Motor neuron (in vitro differentiated cells): ENCODE results near the gene DUSP6. TPM values are rescaled to one million over a fixed set of nuclear protein-coding genes. Genes with fewer than 3 reads are reported as not detected.

Experiments used
- ATAC-seq, 8 experiments: fragments of 200-7000 bp; cut with Tn5 transposase; replicated peaks in 6 of 8; 2 replicates each; pipeline ENCODE4 v1.8.0; 2021; ENCODE audit warnings: mild to moderate bottlenecking in 8 of 8, moderate library complexity in 8 of 8
- H3K27ac ChIP-seq, 2 donors: fragments of 250-450 bp; sonication (Bioruptor Pico); 2 replicates each; pipeline ENCODE4 v1.9.0; 2021; ENCODE audit warnings: antibody characterized with exemption in 2 of 2, mild to moderate bottlenecking in 2 of 2, moderate library complexity in 1 of 2
- H3K4me1 ChIP-seq, 2 donors: fragments of 250-450 bp; sonication (Bioruptor Pico); replicated peaks in 1 of 2; 2 replicates each; pipeline ENCODE4 v1.6.1; 2021; ENCODE audit warnings: antibody characterized with exemption in 2 of 2, mild to moderate bottlenecking in 2 of 2, moderate library complexity in 1 of 2
- H3K4me3 ChIP-seq, 5 donors: fragments of 250-450 bp; sonication (Bioruptor Pico); 2 replicates each; pipeline ENCODE4 v1.9.0; 2021; ENCODE audit warnings: antibody characterized with exemption in 5 of 5, mild to moderate bottlenecking in 5 of 5, moderate library complexity in 4 of 5
- WGBS, 10 experiments: fragments of 450-650 bp; shearing (Covaris generic); methylation state at CpG; one replicate each; pipeline ENCODE4 v1.0.0; 2022; 5-methylcytosine and 5-hydroxymethylcytosine counted together
- in situ Hi-C, 9 experiments: fragments of 400-800 bp; cut with MboI; loops; one replicate each; pipeline ENCODE4 v1.15.0; 2021; ENCODE audit warnings: low sequenced_read_pairs in 9 of 9, low pct_unique_long_range_greater_than_20kb in 2 of 9; ENCODE audit not compliant: unreplicated experiment in 9 of 9
- total RNA-seq, 8 experiments: library from RNA; unstranded; fragments of 300-600 nt; gene quantifications; 2 replicates each; pipeline versions ENCODE4 v1.2.3 to v1.2.4, GENCODE V29; 2022

DUSP6 gene
- total RNA-seq, 8 experiments from 2014 or later, result 6.8 to 67.6 (median 22.2) TPM

DNA sequence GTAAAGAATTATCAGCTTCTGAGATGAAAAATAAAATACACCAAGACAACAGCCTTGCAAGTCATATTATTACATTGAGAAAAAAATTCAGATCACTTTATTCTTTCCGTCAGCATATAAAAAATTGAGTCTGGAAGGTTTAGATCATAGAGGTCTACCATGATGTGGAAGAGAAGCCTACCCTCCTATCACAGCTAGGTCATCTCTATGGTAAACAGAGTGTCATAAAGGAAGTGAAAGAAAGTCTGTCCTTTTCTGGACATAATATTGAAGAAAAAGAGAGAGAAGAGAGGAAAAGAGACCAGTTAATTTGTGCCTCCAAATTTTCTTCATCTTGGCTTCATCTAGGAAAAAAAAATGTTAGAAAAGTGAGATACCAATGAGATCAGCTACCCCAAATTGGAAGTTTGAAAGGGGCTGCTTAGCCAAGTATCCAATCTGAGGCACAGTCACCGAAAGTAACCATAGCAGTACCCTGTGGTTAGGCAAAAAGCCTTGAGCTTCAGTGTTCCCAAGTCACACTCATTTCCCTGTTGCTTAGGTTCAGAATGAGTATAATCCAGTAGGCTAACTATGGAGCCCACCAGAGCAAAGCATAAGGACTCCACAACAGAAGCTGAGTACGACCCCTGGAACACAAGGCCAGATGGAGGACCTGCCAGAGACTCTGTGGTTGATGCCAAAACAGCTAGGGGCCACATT, 38.1 kb downstream of the DUSP6 start:
- peaks cover 12% of the 10 kb centered on the region in 2 donors for H3K4me1 ChIP-seq
- 71 to 100% (median 93%) methylated on average over 1 to 3 of the region's 3 CpGs for WGBS, 10 experiments
- no peak overlapping the region for H3K4me3 ChIP-seq
- H3K27ac ChIP-seq, result no peak overlapping the region
- in situ Hi-C loops, result no loop called here
- no peak for ATAC-seq

DNA sequence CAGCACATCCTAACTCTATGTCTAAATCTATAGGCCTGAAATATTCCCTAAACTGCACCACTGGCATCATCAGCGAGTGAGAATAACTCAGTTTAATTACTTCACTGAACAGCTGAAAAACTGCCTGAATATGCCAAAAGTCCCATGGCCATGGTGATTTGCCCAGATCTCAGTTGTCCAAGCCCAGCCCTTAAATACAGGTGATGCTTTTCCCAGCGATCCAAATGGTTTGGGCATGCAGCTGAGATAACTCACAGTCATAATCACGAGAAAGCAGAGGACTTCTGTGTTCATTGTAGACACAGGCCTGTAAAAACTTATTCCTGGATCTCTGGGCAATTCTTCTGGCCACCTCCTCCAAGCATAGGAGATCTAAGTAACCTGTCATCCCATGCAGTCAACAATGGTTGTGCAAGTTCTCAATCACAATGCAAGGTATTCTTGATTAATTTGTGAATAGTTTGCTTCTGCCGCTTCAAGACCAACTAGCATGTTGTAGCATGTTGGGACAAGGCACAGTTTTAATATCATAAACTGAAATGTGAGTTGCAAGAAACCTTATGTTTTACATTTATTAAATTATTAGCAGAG, 40.5 kb downstream of the DUSP6 start:
- H3K4me3 ChIP-seq, result no peak overlapping the region
- peaks cover 5 to 6% of the 10 kb centered on the region in 2 donors for H3K4me1 ChIP-seq
- H3K27ac ChIP-seq, result no peak overlapping the region
- ATAC-seq, result no peak
- in situ Hi-C loops, result no loop called here
- WGBS, 10 experiments, result 81 to 100% (median 100%) methylated on average over 1 to 4 of the region's 4 CpGs; no CpG with 5 or more reads in 2 of the 10 experiments

DNA sequence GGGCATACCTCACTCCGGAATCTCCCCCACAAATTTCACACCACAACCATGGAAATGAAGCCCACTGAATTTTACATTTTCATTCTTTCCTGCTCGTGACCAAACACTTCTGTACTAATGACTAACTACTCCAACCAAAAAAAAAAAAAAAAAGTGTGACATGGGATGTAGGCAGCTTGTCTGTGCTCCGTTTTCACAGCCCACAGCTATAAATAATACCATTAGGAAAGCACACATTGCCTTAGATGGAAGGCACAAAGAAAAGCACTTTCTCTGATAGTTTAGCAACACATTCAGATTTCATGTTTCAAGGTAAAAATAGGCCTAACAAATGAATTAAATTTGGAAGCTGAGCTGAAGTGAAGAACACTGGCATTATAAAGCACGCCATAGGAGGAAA, 42.5 kb downstream of the DUSP6 start:
- no peak for ATAC-seq
- Histone ChIP-seq H3K27ac (no peak overlapping the region), H3K4me3 (no peak overlapping the region), H3K4me1 (no peaks in the 10 kb centered on the region)
- in situ Hi-C loops, result no loop called here
- 46 to 76% (median 59%) methylated on average over 1 to 4 of the region's 4 CpGs for WGBS, 10 experiments

DNA sequence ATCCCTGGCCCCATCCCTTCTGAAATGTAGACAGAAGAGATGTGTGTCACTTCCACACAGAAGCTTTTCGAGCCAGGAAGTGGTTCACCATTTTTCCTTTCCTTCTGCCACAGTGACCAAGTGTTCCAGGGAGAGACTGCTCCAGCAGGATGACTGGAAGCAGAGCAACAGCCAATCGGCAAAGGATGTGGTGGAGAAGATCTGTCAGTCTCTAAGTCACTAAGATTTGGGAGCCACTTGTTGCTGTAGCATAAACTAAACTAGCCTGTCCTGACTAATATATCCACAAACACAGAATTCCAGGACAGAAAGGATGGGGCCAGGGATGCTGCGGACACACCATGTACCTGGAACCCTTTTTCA, 42.9 kb downstream of the DUSP6 start:
- H3K27ac ChIP-seq, result no peak overlapping the region
- H3K4me1 ChIP-seq, result no peaks in the 10 kb centered on the region
- ATAC-seq, result no peak
- in situ Hi-C loops, result no loop called here
- 80 to 100% (median 97%) methylated on average over 1 to 3 of the region's 3 CpGs; no CpG with 5 or more reads in 4 of the 10 experiments for WGBS, 10 experiments
- no peak overlapping the region for H3K4me3 ChIP-seq

DNA sequence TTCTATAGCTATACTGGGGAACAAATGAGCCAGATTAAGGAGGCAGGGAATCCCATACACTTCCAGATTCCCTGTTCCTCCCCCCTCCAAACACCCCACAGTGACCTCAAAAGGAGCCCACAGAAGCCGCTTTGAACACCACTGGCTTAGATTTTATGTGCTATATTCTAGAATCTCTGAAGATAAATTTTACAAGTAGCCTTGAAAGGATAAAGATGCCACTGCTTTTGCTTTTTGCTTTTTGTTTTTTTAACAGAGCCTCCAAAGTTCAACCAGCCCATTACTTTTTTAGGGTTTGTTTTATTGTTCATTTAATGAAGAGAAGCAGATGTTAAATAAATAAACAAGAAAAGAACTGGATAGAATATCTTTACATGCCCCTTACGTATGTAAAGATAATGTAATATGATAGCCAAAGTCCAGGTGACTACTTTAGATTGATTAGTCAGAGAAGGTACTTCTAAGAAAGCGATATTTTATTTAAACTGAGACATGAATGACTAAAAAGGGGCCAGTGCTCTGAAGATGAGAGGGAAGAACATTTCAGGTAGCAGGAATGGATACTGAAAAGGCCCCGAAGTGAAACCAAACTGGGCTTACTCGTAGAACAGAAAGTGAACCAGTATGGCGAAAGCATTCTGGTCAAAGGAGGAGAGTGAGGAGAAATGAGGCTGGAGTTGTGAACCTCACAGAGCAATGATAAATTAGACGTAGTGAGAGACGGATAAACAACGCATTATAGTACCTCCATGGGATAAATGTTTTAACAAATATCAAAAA, 44.6 kb downstream of the DUSP6 start:
- 0 to 94% (median 87%) methylated on average over 1 to 9 of the region's 9 CpGs for WGBS, 10 experiments
- no peak overlapping the region for H3K27ac ChIP-seq
- H3K4me3 ChIP-seq, result no peak overlapping the region
- H3K4me1 ChIP-seq, result no peaks in the 10 kb centered on the region
- in situ Hi-C loops, result no loop called here
- ATAC-seq, result no peak

DNA sequence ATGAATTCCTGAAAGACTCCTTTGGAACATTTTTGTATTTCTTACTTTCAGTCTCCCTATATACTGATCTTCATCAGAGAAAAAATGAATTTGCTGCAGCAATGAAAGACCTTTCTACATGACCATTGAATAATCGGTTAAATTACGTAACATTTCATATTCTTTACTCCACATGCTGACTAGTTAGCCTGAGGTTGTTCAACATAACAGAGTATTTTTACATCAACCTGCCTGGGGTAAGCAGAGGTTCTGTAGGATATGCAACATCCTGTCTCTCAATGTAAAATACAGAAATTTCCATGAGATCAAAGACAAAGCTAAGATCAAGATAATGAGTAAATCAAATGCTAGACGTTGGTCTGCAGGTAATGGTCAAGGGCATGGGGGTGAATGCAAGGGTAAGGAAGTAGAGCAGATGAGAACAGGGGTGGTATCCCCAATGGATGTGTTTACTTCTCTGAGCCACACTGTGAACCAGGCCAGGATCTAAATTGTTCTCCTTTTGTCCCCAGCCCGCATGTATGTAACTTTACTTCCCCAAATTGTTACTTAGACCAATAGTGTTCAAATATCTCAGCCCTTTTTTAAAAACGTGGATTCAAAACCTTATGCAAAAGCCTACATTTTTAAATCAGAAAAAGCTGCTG, 45.4 kb downstream of the DUSP6 start:
- Histone ChIP-seq H3K27ac (no peak overlapping the region), H3K4me3 (no peak overlapping the region), H3K4me1 (no peaks in the 10 kb centered on the region)
- 33 to 100% (median 64%) methylated on average over 1 to 5 of the region's 5 CpGs; no CpG with 5 or more reads in 1 of the 10 experiments for WGBS, 10 experiments
- in situ Hi-C loops, result no loop called here
- no peak for ATAC-seq

DNA sequence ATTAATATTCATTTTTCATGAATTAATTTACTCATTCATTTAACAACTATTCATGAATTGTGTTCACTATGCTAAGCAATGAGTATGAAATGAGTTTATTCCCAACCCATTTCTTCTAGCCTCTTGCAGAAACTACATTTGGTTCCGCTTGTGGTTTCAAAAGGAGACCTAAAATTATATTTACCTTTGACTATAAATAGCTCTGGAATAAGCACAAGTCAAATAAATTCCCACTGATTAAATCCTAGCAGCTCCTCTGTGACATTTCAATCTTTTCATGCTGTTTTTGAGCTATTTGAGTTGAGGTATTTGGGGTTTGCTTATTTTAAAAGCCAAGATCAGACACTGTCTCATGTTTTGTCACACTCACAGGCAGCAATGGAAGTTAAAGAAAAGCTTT, 46.9 kb downstream of the DUSP6 start:
- in situ Hi-C loops, result no loop called here
- Histone ChIP-seq H3K4me3 (no peak overlapping the region), H3K27ac (no peak overlapping the region), H3K4me1 (no peaks in the 10 kb centered on the region)
- no peak for ATAC-seq
- WGBS, 10 experiments, result 80 to 100% (median 100%) methylated on average over 1 of the region's 1 CpG; no CpG with 5 or more reads in 1 of the 10 experiments

DNA sequence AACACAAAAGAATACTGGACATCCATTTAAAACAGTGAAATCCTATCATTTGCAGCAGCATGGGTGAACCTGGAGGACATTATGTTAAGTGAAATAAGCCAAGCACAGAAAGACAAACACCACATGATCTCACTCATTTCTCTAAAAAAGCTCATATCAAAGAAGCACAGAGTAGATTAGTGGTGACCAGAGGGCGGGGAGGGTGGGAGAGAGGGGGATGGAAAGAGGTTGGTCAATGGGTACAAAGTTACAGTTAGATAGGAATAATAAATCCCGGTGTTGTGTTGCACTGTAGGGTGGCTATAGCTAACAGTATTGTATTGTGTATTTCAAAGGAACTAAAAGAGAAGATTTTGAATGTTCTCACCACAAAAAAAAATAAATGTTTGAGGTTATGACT, 52.4 kb downstream of the DUSP6 start:
- no peak for ATAC-seq
- no peak overlapping the region for H3K4me3 ChIP-seq
- no peaks in the 10 kb centered on the region for H3K4me1 ChIP-seq
- in situ Hi-C loops, result no loop called here
- no peak overlapping the region for H3K27ac ChIP-seq
- WGBS, 10 experiments, result 25 to 83% methylated on average over 1 of the region's 2 CpGs; no CpG with 5 or more reads in 8 of the 10 experiments

DNA sequence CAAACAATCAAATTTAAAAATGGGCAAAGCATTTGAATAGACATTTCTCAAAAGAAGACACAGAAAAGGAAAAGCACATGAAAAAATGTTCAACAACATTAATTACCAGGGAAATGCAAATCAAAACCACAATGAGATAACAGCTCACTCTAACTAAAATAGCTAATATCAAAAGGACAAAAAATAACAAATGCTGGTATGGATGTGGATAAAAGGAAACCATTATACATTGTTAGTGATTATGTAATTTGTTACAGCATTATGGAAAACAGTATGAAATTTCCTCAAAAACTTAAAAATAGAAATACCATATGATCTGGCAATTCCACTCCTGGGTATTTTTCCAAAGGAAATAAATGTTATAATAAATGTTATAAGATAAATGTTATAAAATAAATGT, 52.9 kb downstream of the DUSP6 start:
- in situ Hi-C loops, result no loop called here
- no peak for ATAC-seq
- Histone ChIP-seq H3K4me1 (no peaks in the 10 kb centered on the region), H3K4me3 (no peak overlapping the region), H3K27ac (no peak overlapping the region)

Other genes with a start within 250 kb of the DUSP6 start
- 1 to 10 TPM; 1.5 to 4.9 (median 2.8) TPM for gene GALNT4, start 172.3 kb upstream of the DUSP6 start, total RNA-seq
- gene POC1B, start 173.5 kb upstream of the DUSP6 start, total RNA-seq, result 10 to 100 TPM in 4 of 8 experiments, 1 to 10 TPM in 4; 6.3 to 22.3 (median 9.7) TPM